Fibroblast of villous mesenchyme (primary cell): ENCODE data around the gene FAM204A. TPM values are rescaled to one million over a fixed set of nuclear protein-coding genes. Genes with fewer than 3 reads are reported as not detected.

Experiments used
- DNase-seq: peaks from one replicate; pipeline ENCODE4 v3.0.0-alpha.2; 2010; ENCODE audit warnings: low read depth
- H3K4me3 ChIP-seq: 2 replicates; pipeline ENCODE4 v1.5.1; 2011; ENCODE audit warnings: low read depth, mild to moderate bottlenecking, low read length
- CTCF ChIP-seq: IDR thresholded peaks from 2 replicates; pipeline ENCODE4 v1.5.1; 2012; ENCODE audit warnings: low read depth, mild to moderate bottlenecking, low read length; ENCODE audit not compliant: insufficient read depth
- total RNA-seq: library from RNA; depleted of rRNA; stranded (reverse); fragments of >200 nt; gene quantifications from 2 replicates; pipeline ENCODE4 v1.2.3, GENCODE V29; 2012

Gene FAM204A
- total RNA-seq, 1 donor = 48.8 TPM

- H3K4me3 ChIP-seq = no peak overlapping the region
- no peak for TF ChIP-seq CTCF
Observed at GRCh38 chr10:118315629-118316028, 26.5 kb downstream of the FAM204A start.

GRCh38 chr10:118314882-118315281 is 27.2 kb downstream of the FAM204A start:
- DNase-seq = peak; percentile 55
- no peak for TF ChIP-seq CTCF
- no peak overlapping the region for H3K4me3 ChIP-seq

More at GRCh38 chr10:118315629-118316028, 26.5 kb downstream of the FAM204A start:
- DNase-seq = no peak

GRCh38 chr10:118311505-118311904 is 30.6 kb downstream of the FAM204A start:
- no peak for TF ChIP-seq CTCF

GRCh38 chr10:118310822-118311221 is 31.3 kb downstream of the FAM204A start:
- no peak for TF ChIP-seq CTCF
- DNase-seq = peak; percentile 48
- H3K4me3 ChIP-seq = no peak overlapping the region

More at GRCh38 chr10:118311505-118311904, 30.6 kb downstream of the FAM204A start:
- no peak for DNase-seq
- no peak overlapping the region for H3K4me3 ChIP-seq

GRCh38 chr10:118309911-118310310 is 32.2 kb downstream of the FAM204A start:
- TF ChIP-seq CTCF = no peak
- H3K4me3 ChIP-seq = no peak overlapping the region
- DNase-seq = no peak

- H3K4me3 ChIP-seq = no peak overlapping the region
- DNase-seq = no peak
- TF ChIP-seq CTCF = peak; percentile 18
Observed at GRCh38 chr10:118308664-118309063, 33.5 kb downstream of the FAM204A start.

- no peak for TF ChIP-seq CTCF
- DNase-seq = peak; percentile 15
- no peak overlapping the region for H3K4me3 ChIP-seq
Observed at GRCh38 chr10:118307859-118308258, 34.3 kb downstream of the FAM204A start.
